WTC11 (cell line): ENCODE data around the gene EDN2. TPM values are rescaled to one million over a fixed set of nuclear protein-coding genes. Genes with fewer than 3 reads are reported as not detected.
A peak's percentile ranks its signal among the peaks of the same experiment; 100 is the strongest.

Experiments used
- ATAC-seq: fragments of 200-7000 bp; cut with Tn5 transposase; 2 replicates; pipeline ENCODE4 v1.10.0; 2021; ENCODE audit warnings: mild to moderate bottlenecking, moderate library complexity
- CTCF ChIA-PET: fragments of 300-600 bp; sonication (Branson Sonifier 250); formaldehyde crosslinking; loops from one replicate; lab custom pipeline; 2021; ENCODE audit warnings: antibody characterized with exemption; lab: Charles Lee
- POLR2A ChIA-PET: fragments of 350-600 bp; sonication (Branson Sonifier 250); formaldehyde crosslinking; loops from one replicate; lab custom pipeline; 2021; ENCODE audit warnings: antibody characterized with exemption; lab: Charles Lee
- DNase-seq: peaks from one replicate; pipeline ENCODE4 v3.0.0; 2021; ENCODE audit warnings: low spot score
- H3K27ac Mint-ChIP-seq: 2 replicates; pipeline ENCODE4 v1.8.0; 2021; ENCODE audit warnings: mixed read lengths
- H3K27me3 Mint-ChIP-seq: 2 replicates; pipeline ENCODE4 v1.8.0; 2021; ENCODE audit warnings: low read depth, mild to moderate bottlenecking, moderate library complexity, mixed read lengths
- H3K36me3 Mint-ChIP-seq: 2 replicates; pipeline ENCODE4 v1.8.0; 2021; ENCODE audit warnings: mixed read lengths
- H3K4me1 Mint-ChIP-seq: 2 replicates; pipeline ENCODE4 v1.8.0; 2022; ENCODE audit warnings: mixed read lengths
- H3K4me3 Mint-ChIP-seq: 2 replicates; pipeline ENCODE4 v1.8.0; 2021; ENCODE audit warnings: mild to moderate bottlenecking, moderate library complexity, mixed read lengths
- H3K9me3 Mint-ChIP-seq: 2 replicates; pipeline ENCODE4 v1.8.0; 2021; ENCODE audit warnings: mixed read lengths
- CREM ChIP-seq: sonication (generic); formaldehyde crosslinking; IDR thresholded peaks from 2 replicates; pipeline ENCODE4 v1.8.1; 2022; ENCODE audit warnings: mild to moderate bottlenecking, missing genetic modification reagents, moderate library complexity
- EMX1 ChIP-seq: fragments of 250-450 bp; sonication (Bioruptor Pico); IDR thresholded peaks from 2 replicates; pipeline ENCODE4 v1.8.0; 2021; ENCODE audit warnings: mild to moderate bottlenecking
- GTF2I ChIP-seq: fragments of 250-450 bp; sonication (Bioruptor Pico); conservative IDR thresholded peaks from 2 replicates; pipeline ENCODE4 v1.4.0; 2021; ENCODE audit warnings: mild to moderate bottlenecking
- KAT7 ChIP-seq: sonication (generic); formaldehyde crosslinking; IDR thresholded peaks from 2 replicates; pipeline ENCODE4 v1.8.1; 2023; ENCODE audit warnings: missing genetic modification reagents, mild to moderate bottlenecking, borderline replicate concordance
- NR1H2 ChIP-seq: sonication (generic); formaldehyde crosslinking; IDR thresholded peaks from 2 replicates; pipeline ENCODE4 v1.9.0; 2021; ENCODE audit warnings: mild to moderate bottlenecking, moderate library complexity, missing genetic modification reagents
- PRRX2 ChIP-seq: fragments of 250-450 bp; sonication (Bioruptor Pico); IDR thresholded peaks from 2 replicates; pipeline ENCODE4 v1.8.0; 2021; ENCODE audit warnings: mild to moderate bottlenecking
- ZBTB21 ChIP-seq: sonication (generic); formaldehyde crosslinking; IDR thresholded peaks from 2 replicates; pipeline ENCODE4 v1.8.1; 2023; ENCODE audit warnings: mild to moderate bottlenecking, missing genetic modification reagents, borderline replicate concordance
- ZNF121 ChIP-seq: sonication (generic); formaldehyde crosslinking; IDR thresholded peaks from 2 replicates; pipeline ENCODE4 v1.8.0; 2023; ENCODE audit warnings: missing genetic modification reagents
- total RNA-seq: library from RNA; stranded (reverse); gene quantifications from 3 replicates; pipeline ENCODE4 v1.2.3, GENCODE V29; 2021
- TF ChIP-seq, protein P1 (sequence below): fragments of 250-450 bp; sonication (Bioruptor Pico); IDR thresholded peaks from 2 replicates; pipeline ENCODE4 v2.1.2; 2022; ENCODE audit warnings: mild to moderate bottlenecking, moderate library complexity
- TF ChIP-seq, protein P2 (sequence below): sonication (generic); formaldehyde crosslinking; IDR thresholded peaks from 2 replicates; pipeline ENCODE4 v1.8.1; 2022; ENCODE audit warnings: low read depth, missing genetic modification reagents, borderline replicate concordance
- TF ChIP-seq, protein P3 (sequence below): sonication (generic); formaldehyde crosslinking; IDR thresholded peaks from 2 replicates; pipeline ENCODE4 v1.8.1; 2023; ENCODE audit warnings: mild to moderate bottlenecking, missing genetic modification reagents, moderate library complexity
- TF ChIP-seq, protein P4 (sequence below): fragments of 250-450 bp; sonication (Bioruptor Pico); IDR thresholded peaks from 2 replicates; pipeline ENCODE4 v1.9.0; 2021; ENCODE audit warnings: mild to moderate bottlenecking, borderline replicate concordance
- TF ChIP-seq, protein P5 (sequence below): sonication (generic); formaldehyde crosslinking; IDR thresholded peaks from 2 replicates; pipeline ENCODE4 v1.8.0; 2023; ENCODE audit warnings: mild to moderate bottlenecking, missing genetic modification reagents
- TF ChIP-seq, protein P6 (sequence below): sonication (generic); formaldehyde crosslinking; IDR thresholded peaks from 2 replicates; pipeline ENCODE4 v1.8.0; 2022; ENCODE audit warnings: mild to moderate bottlenecking, missing genetic modification reagents
- TF ChIP-seq, protein P7 (sequence below): fragments of 250-450 bp; sonication (Bioruptor Pico); IDR thresholded peaks from 2 replicates; pipeline ENCODE4 v1.9.0; 2021; ENCODE audit warnings: moderate library complexity, mild to moderate bottlenecking, inconsistent platforms, borderline replicate concordance
- TF ChIP-seq, protein P8 (sequence below): fragments of 200-600 bp; IDR thresholded peaks from 2 replicates; pipeline ENCODE4 v1.8.0; 2022; ENCODE audit warnings: antibody characterized with exemption

EDN2 gene
- total RNA-seq, 1 experiment from 2014 or later, result 0.33 TPM

DNA sequence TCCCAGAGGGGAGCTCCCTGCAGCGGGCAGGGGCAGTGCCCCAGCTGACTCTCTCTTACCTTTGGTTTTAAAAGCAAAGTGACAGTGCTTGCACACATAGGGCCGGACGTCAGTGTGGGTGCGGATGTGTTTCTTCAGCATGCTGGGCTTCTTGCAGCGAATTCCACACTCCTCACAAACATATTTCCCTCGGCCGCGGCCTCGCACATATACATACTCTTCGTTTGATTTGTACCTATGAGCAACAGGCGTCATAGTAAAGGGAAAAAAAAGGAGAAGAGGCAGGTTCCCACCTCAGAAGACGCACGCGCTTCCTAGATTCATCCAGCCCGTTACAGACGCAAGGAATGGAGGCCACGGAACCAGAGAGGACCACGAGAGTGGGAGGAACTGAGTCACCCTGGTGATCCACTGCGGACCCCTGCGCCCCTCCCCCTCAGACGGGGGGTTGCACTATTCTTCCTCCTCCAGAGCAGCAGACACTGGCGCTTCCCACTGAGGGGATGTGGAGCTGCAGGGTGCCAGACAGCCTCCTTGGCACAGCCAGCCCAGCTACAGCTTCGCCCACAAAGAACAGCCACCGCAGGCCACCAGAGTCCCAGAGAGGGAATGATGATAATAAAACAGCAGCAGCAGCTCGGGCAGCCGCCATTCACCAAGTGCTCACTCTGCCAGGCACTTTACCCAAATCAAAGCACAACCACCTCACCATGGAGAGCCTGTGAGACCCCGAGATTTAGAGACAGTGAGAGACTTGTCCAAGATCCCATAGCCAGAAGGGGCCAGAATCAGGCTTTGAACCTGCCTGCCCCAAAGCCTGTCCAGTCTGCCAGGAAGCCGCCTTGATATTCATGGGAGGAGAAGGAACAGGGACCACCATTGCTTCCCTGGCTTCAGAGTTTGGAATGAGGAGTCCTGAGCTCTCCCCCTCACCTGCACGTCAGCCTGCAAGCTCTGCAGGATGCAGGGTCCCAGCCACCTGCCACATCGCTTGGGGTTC, 40.5 kb upstream of the EDN2 start:
- Mint-ChIP-seq H3K36me3 (peaks cover 2% of the 10 kb centered on the region; the same call in 1 of the 2 replicates), H3K4me3 (no peak overlapping the region), H3K4me1 (no peaks in the 10 kb centered on the region), H3K27me3 (no peaks in the 10 kb centered on the region), H3K9me3 (peaks cover 4% of the 10 kb centered on the region), H3K27ac (no peak overlapping the region)
- ChIA-PET CTCF (interaction anchor here (0.6 to 3.7 kb wide), 3 partner anchors 10 to 206 kb away, joined by 4 to 39 read pairs (median 4); no protein-coding TSS in a partner anchor), POLR2A (no interaction called here)
- DNase-seq (no peak), ATAC-seq (no peak)
- TF ChIP-seq, protein P1, sequence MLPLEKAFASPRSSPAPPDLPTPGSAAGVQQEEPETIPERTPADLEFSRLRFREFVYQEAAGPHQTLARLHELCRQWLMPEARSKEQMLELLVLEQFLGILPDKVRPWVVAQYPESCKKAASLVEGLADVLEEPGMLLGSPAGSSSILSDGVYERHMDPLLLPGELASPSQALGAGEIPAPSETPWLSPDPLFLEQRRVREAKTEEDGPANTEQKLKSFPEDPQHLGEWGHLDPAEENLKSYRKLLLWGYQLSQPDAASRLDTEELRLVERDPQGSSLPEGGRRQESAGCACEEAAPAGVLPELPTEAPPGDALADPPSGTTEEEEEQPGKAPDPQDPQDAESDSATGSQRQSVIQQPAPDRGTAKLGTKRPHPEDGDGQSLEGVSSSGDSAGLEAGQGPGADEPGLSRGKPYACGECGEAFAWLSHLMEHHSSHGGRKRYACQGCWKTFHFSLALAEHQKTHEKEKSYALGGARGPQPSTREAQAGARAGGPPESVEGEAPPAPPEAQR (CRISPR knock-in tag), result no peak
- TF ChIP-seq, protein P2, sequence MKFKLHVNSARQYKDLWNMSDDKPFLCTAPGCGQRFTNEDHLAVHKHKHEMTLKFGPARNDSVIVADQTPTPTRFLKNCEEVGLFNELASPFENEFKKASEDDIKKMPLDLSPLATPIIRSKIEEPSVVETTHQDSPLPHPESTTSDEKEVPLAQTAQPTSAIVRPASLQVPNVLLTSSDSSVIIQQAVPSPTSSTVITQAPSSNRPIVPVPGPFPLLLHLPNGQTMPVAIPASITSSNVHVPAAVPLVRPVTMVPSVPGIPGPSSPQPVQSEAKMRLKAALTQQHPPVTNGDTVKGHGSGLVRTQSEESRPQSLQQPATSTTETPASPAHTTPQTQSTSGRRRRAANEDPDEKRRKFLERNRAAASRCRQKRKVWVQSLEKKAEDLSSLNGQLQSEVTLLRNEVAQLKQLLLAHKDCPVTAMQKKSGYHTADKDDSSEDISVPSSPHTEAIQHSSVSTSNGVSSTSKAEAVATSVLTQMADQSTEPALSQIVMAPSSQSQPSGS (CRISPR knock-in tag), result no peak
- TF ChIP-seq, protein P3, sequence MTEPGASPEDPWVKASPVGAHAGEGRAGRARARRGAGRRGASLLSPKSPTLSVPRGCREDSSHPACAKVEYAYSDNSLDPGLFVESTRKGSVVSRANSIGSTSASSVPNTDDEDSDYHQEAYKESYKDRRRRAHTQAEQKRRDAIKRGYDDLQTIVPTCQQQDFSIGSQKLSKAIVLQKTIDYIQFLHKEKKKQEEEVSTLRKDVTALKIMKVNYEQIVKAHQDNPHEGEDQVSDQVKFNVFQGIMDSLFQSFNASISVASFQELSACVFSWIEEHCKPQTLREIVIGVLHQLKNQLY (CRISPR knock-in tag), result no peak
- TF ChIP-seq EMX1 (CRISPR knock-in tag) (no peak), CREM (no peak), GTF2I (CRISPR knock-in tag) (no peak), KAT7 (CRISPR knock-in tag) (no peak)

DNA sequence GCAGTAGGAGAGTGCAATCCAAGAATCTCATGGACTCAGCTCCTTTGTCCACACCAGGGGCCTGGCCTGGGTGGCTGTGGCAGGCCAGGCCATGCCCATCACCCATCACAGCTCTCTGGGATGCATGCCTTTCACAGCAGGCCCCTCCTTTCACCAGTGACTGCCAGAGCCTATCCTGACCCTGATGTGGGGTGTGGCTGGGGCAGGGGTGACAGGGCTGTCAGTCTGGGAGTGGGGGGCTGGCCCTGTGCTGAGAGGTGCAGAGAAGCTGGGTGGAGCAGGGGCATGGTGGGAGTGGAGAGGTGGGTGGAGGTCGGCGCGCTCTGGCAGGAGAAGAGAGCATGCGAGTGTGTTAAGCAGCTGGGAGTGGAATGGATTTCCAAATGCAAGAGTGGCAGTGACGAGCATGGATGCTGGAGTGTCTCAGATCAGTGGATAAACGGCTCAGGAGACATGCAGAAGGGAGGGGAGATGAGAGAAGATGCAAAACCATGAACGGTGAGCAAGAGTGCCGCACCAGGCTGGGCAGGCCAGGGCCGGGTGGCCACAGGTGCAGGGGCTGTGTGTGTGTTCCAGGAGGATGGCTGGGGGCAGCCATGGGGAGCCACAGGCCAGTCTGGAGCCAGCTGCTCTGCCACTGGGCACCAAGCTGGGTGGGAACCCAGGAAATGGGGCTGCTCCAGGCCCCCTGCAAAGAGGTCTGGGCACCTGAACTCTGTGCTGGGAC, 39.6 kb upstream of the EDN2 start:
- CTCF ChIA-PET, result interaction anchor here (0.6 to 3.7 kb wide), 3 partner anchors 9 to 205 kb away, joined by 3 to 39 read pairs (median 4); no protein-coding TSS in a partner anchor
- H3K4me1 Mint-ChIP-seq, result no peaks in the 10 kb centered on the region
- H3K27me3 Mint-ChIP-seq, result no peaks in the 10 kb centered on the region
- H3K27ac Mint-ChIP-seq, result no peak overlapping the region
- no peak overlapping the region for H3K4me3 Mint-ChIP-seq
- DNase-seq (no peak), ATAC-seq (peak; percentile 19; the same call in 1 of the 2 replicates)
- no peaks in the 10 kb centered on the region; the same call in 1 of the 2 replicates for H3K9me3 Mint-ChIP-seq
- POLR2A ChIA-PET, result no interaction called here
- no peaks in the 10 kb centered on the region for H3K36me3 Mint-ChIP-seq
- TF ChIP-seq NR1H2 (CRISPR knock-in tag) (no peak), ZNF121 (CRISPR knock-in tag) (no peak), ZBTB21 (CRISPR knock-in tag) (no peak), PRRX2 (CRISPR knock-in tag) (no peak)
- TF ChIP-seq, protein P4, sequence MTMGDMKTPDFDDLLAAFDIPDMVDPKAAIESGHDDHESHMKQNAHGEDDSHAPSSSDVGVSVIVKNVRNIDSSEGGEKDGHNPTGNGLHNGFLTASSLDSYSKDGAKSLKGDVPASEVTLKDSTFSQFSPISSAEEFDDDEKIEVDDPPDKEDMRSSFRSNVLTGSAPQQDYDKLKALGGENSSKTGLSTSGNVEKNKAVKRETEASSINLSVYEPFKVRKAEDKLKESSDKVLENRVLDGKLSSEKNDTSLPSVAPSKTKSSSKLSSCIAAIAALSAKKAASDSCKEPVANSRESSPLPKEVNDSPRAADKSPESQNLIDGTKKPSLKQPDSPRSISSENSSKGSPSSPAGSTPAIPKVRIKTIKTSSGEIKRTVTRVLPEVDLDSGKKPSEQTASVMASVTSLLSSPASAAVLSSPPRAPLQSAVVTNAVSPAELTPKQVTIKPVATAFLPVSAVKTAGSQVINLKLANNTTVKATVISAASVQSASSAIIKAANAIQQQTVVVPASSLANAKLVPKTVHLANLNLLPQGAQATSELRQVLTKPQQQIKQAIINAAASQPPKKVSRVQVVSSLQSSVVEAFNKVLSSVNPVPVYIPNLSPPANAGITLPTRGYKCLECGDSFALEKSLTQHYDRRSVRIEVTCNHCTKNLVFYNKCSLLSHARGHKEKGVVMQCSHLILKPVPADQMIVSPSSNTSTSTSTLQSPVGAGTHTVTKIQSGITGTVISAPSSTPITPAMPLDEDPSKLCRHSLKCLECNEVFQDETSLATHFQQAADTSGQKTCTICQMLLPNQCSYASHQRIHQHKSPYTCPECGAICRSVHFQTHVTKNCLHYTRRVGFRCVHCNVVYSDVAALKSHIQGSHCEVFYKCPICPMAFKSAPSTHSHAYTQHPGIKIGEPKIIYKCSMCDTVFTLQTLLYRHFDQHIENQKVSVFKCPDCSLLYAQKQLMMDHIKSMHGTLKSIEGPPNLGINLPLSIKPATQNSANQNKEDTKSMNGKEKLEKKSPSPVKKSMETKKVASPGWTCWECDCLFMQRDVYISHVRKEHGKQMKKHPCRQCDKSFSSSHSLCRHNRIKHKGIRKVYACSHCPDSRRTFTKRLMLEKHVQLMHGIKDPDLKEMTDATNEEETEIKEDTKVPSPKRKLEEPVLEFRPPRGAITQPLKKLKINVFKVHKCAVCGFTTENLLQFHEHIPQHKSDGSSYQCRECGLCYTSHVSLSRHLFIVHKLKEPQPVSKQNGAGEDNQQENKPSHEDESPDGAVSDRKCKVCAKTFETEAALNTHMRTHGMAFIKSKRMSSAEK (CRISPR knock-in tag), result no peak
- TF ChIP-seq, protein P5, sequence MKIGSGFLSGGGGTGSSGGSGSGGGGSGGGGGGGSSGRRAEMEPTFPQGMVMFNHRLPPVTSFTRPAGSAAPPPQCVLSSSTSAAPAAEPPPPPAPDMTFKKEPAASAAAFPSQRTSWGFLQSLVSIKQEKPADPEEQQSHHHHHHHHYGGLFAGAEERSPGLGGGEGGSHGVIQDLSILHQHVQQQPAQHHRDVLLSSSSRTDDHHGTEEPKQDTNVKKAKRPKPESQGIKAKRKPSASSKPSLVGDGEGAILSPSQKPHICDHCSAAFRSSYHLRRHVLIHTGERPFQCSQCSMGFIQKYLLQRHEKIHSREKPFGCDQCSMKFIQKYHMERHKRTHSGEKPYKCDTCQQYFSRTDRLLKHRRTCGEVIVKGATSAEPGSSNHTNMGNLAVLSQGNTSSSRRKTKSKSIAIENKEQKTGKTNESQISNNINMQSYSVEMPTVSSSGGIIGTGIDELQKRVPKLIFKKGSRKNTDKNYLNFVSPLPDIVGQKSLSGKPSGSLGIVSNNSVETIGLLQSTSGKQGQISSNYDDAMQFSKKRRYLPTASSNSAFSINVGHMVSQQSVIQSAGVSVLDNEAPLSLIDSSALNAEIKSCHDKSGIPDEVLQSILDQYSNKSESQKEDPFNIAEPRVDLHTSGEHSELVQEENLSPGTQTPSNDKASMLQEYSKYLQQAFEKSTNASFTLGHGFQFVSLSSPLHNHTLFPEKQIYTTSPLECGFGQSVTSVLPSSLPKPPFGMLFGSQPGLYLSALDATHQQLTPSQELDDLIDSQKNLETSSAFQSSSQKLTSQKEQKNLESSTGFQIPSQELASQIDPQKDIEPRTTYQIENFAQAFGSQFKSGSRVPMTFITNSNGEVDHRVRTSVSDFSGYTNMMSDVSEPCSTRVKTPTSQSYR (CRISPR knock-in tag), result no peak
- TF ChIP-seq, protein P6, sequence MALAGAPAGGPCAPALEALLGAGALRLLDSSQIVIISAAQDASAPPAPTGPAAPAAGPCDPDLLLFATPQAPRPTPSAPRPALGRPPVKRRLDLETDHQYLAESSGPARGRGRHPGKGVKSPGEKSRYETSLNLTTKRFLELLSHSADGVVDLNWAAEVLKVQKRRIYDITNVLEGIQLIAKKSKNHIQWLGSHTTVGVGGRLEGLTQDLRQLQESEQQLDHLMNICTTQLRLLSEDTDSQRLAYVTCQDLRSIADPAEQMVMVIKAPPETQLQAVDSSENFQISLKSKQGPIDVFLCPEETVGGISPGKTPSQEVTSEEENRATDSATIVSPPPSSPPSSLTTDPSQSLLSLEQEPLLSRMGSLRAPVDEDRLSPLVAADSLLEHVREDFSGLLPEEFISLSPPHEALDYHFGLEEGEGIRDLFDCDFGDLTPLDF, result no peak
- TF ChIP-seq, protein P7, sequence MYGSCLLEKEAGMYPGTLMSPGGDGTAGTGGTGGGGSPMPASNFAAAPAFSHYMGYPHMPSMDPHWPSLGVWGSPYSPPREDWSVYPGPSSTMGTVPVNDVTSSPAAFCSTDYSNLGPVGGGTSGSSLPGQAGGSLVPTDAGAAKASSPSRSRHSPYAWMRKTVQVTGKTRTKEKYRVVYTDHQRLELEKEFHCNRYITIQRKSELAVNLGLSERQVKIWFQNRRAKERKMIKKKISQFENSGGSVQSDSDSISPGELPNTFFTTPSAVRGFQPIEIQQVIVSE (CRISPR knock-in tag), result no peak
- TF ChIP-seq, protein P8, sequence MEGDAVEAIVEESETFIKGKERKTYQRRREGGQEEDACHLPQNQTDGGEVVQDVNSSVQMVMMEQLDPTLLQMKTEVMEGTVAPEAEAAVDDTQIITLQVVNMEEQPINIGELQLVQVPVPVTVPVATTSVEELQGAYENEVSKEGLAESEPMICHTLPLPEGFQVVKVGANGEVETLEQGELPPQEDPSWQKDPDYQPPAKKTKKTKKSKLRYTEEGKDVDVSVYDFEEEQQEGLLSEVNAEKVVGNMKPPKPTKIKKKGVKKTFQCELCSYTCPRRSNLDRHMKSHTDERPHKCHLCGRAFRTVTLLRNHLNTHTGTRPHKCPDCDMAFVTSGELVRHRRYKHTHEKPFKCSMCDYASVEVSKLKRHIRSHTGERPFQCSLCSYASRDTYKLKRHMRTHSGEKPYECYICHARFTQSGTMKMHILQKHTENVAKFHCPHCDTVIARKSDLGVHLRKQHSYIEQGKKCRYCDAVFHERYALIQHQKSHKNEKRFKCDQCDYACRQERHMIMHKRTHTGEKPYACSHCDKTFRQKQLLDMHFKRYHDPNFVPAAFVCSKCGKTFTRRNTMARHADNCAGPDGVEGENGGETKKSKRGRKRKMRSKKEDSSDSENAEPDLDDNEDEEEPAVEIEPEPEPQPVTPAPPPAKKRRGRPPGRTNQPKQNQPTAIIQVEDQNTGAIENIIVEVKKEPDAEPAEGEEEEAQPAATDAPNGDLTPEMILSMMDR, result no peak
